ENCODE data around the gene GCGR. TPM values are rescaled to one million over a fixed set of nuclear protein-coding genes. Genes with fewer than 3 reads are reported as not detected.
A peak's percentile ranks its signal among the peaks of the same experiment; 100 is the strongest.

GCGR gene
- total RNA-seq = under 1 TPM in 2 of 4 donors, not detected in 2; 0.14 to 0.64 TPM

GRCh38 chr17:81803728-81804558 is at the start of gene GCGR:
TSS of gene GCGR (plus strand) at chr17:81804150. CDS start at chr17:81809019, 4,869 bp downstream.
- no peaks in the 10 kb centered on the region for H3K36me3 ChIP-seq
- H3K9me3 ChIP-seq = no peaks in the 10 kb centered on the region
- H3K27me3 ChIP-seq = peaks cover 94% of the 10 kb centered on the region
- WGBS, 2 donors (ENCODE audit: low coverage in 1 of 2) = 6% methylated on average over 50 of the region's 110 CpGs; no CpG with 5 or more reads in 1 of the 2 donors
- H3K4me3 ChIP-seq = no peak within 1 kb of the TSS
- in situ Hi-C loops (cut with MboI; ENCODE audit: low pct_ligation_motif_present in 1 of 4, low pct_unique_long_range_greater_than_20kb in 1 of 4, low sequenced_read_pairs in 3 of 4) = no loop called here
- peaks cover 0 to 14% (median 8%) of the 10 kb centered on the region in 4 donors for H3K4me1 ChIP-seq
- H3K27ac ChIP-seq = no peak within 1 kb of the TSS
- DNase-seq = no peak
- intact Hi-C loops (cut with DNase I; ENCODE audit: low total_unique reads) = no loop called here
- TF ChIP-seq POLR2AphosphoS5 (IDR thresholded peaks at IDR 0.05) = no peak
- no peak for TF ChIP-seq CTCF (IDR thresholded peaks at IDR 0.05)
- TF ChIP-seq EP300 (IDR thresholded peaks at IDR 0.05; ENCODE audit: low read depth) = no peak
- TF ChIP-seq POLR2A (IDR thresholded peaks at IDR 0.05) = no peak

- TF ChIP-seq EP300 (IDR thresholded peaks at IDR 0.05; ENCODE audit: low read depth) (no peak), POLR2AphosphoS5 (IDR thresholded peaks at IDR 0.05) (no peak), POLR2A (IDR thresholded peaks at IDR 0.05) (no peak), CTCF (IDR thresholded peaks at IDR 0.05) (no peak)
- Histone ChIP-seq H3K27me3 (peaks cover 9% of the 10 kb centered on the region), H3K9me3 (no peaks in the 10 kb centered on the region), H3K36me3 (no peaks in the 10 kb centered on the region), H3K4me1 (peaks cover 0 to 7% (median 0%) of the 10 kb centered on the region in 4 donors), H3K4me3 (no peak overlapping the region), H3K27ac (no peak overlapping the region)
- intact Hi-C loops (cut with DNase I; ENCODE audit: low total_unique reads) (no loop called here), in situ Hi-C loops (cut with MboI; ENCODE audit: low pct_ligation_motif_present in 1 of 4, low pct_unique_long_range_greater_than_20kb in 1 of 4, low sequenced_read_pairs in 3 of 4) (no loop called here)
- 83 to 94% methylated on average over 2 to 8 of the region's 8 CpGs for WGBS, 2 donors (ENCODE audit: low coverage in 1 of 2)
- DNase-seq = no peak
Observed at GRCh38 chr17:81792675-81793615, 11.0 kb upstream of the GCGR start.

- Histone ChIP-seq H3K36me3 (no peaks in the 10 kb centered on the region), H3K27ac (no peak overlapping the region), H3K9me3 (no peaks in the 10 kb centered on the region), H3K27me3 (peaks cover 9% of the 10 kb centered on the region), H3K4me1 (peaks cover 0 to 7% (median 0%) of the 10 kb centered on the region in 4 donors), H3K4me3 (no peak overlapping the region)
- TF ChIP-seq POLR2A (IDR thresholded peaks at IDR 0.05) = no peak
- no peak for TF ChIP-seq CTCF (IDR thresholded peaks at IDR 0.05)
- no peak for TF ChIP-seq POLR2AphosphoS5 (IDR thresholded peaks at IDR 0.05)
- no peak for TF ChIP-seq EP300 (IDR thresholded peaks at IDR 0.05; ENCODE audit: low read depth)
- in situ Hi-C loops (cut with MboI; ENCODE audit: low pct_ligation_motif_present in 1 of 4, low pct_unique_long_range_greater_than_20kb in 1 of 4, low sequenced_read_pairs in 3 of 4) (no loop called here), intact Hi-C loops (cut with DNase I; ENCODE audit: low total_unique reads) (no loop called here)
- 73 to 87% methylated on average over 2 to 3 of the region's 3 CpGs for WGBS, 2 donors (ENCODE audit: low coverage in 1 of 2)
- no peak for DNase-seq
Observed at GRCh38 chr17:81794074-81794476, 9.9 kb upstream of the GCGR start.

GRCh38 chr17:81794509-81794908 is 9.4 kb upstream of the GCGR start:
- 25% methylated on average over 5 of the region's 8 CpGs; no CpG with 5 or more reads in 1 of the 2 donors for WGBS, 2 donors (ENCODE audit: low coverage in 1 of 2)
- H3K36me3 ChIP-seq = no peaks in the 10 kb centered on the region
- peaks cover 0 to 7% (median 0%) of the 10 kb centered on the region in 4 donors for H3K4me1 ChIP-seq
- peaks cover 13% of the 10 kb centered on the region for H3K27me3 ChIP-seq
- DNase-seq = peak; percentile 59
- H3K9me3 ChIP-seq = no peaks in the 10 kb centered on the region
- no peak overlapping the region for H3K27ac ChIP-seq
- TF ChIP-seq POLR2AphosphoS5 (IDR thresholded peaks at IDR 0.05) = no peak
- TF ChIP-seq EP300 (IDR thresholded peaks at IDR 0.05; ENCODE audit: low read depth) = no peak
- no peak for TF ChIP-seq POLR2A (IDR thresholded peaks at IDR 0.05)
- no peak for TF ChIP-seq CTCF (IDR thresholded peaks at IDR 0.05)
- in situ Hi-C loops (cut with MboI; ENCODE audit: low pct_ligation_motif_present in 1 of 4, low pct_unique_long_range_greater_than_20kb in 1 of 4, low sequenced_read_pairs in 3 of 4) = no loop called here
- intact Hi-C loops (cut with DNase I; ENCODE audit: low total_unique reads) = no loop called here
- H3K4me3 ChIP-seq = no peak overlapping the region
